NCI-H524 treated with DMSO at 0.1 percent for 48 hours (cell line): ENCODE results near the gene IRF7.

Experiments used
- DNase-seq: peaks from one replicate; lab custom pipeline; 2025; lab: John Stamatoyannopoulos, UW

IRF7 gene

DNA sequence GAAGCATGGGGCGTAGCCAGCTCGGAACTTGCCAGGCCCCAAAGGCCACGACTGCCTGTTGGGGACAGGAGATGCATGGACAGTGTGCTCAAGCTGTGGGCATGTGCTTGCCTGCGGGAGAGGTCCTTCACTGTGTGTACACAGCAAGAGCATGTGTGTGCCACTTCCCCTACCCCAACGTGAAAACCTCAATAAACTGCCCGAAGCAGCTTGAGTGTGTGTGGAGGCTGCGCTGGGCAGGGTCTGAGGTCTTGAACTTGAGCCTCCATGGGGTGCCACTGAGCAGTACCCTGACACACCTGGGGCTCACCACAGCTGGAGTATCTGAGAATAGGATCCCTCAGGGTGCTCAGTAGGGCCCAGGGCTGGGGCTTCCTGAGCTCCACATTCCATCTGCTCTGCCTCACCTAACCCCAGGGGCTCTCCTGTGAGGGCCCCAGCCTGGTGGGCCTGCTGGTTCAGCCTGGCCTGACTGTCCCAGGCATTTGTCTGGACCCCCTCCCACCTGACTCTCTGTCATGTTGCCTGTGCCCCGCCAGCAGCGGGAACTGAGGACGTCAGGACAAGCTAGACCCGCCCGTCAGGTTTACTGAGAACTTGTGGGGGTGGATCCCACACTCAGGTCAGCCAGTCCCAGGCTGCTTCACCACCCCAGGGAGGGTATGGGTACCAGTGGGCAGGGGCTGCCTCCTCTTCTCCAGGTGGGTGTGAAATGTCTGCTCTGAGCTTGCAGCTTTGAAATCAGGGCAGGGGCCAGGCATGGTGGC is 51.8 kb downstream of the IRF7 start:
- no peak for DNase-seq

GRCh38 chr11:563066-563811 is 52.5 kb downstream of the IRF7 start:
- DNase-seq: no peak
